ENCODE data around the gene CEACAM18.

- TF ChIP-seq REST (IDR thresholded peaks at IDR 0.05; ENCODE audit: insufficient read depth in 1 of 2, low read depth in 2 of 2, low read length in 2 of 2) (no peak), POLR2AphosphoS5 (IDR thresholded peaks at IDR 0.05; ENCODE audit: low read depth, low read length) (no peak), TAF1 (IDR thresholded peaks at IDR 0.05; ENCODE audit: borderline replicate concordance, insufficient read depth, low read length) (no peak), SIN3A (IDR thresholded peaks at IDR 0.05; ENCODE audit: borderline replicate concordance, insufficient read depth, low read length) (no peak)
These were observed 19.3 kb downstream of the CEACAM18 start for GRCh38 chr19:51497666-51498065.
